ENCODE data around the gene FOCAD.

DNA sequence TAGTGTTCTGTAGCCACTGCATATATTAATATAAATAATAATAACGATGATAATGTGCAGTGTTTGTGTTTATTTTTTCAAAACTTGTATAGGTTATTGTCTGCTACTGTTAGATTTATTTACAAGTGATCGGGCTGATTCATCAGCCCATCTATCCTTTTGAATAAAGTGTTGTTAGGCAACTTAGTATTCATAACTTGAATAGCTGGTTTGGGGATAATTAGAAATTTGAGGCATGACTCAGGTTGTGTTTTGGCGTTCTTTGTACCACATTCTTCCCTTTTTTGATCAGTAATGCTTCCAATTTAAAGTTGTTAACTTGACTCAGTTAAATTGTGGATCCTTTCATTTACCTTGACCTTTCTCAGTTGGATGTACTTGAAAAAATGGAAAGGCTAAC lies 69.7 kb downstream of the FOCAD start:
- TF ChIP-seq FOXP2 (optimal IDR thresholded peaks at IDR 0.05; ENCODE audit: control extremely low read depth, extremely low read length, insufficient read depth) = no peak
- no peak for TF ChIP-seq POLR2AphosphoS5 (IDR thresholded peaks at IDR 0.05; ENCODE audit: borderline replicate concordance, low read depth, low read length)
